MM.1S (cell line): ENCODE results near the gene MGME1.

Experiments used
- DNase-seq: peaks from one replicate; pipeline ENCODE4 v3.0.0-alpha.2; 2015
- H2AFZ ChIP-seq: fragments of 300-600 bp; sonication (generic); 2 replicates; pipeline ENCODE4 v1.6.0; 2016; ENCODE audit warnings: antibody characterized with exemption, low read length
- H3F3A ChIP-seq: fragments of 300-600 bp; sonication (generic); 2 replicates; pipeline ENCODE4 v1.6.1; 2016; ENCODE audit warnings: mild to moderate bottlenecking, antibody characterized with exemption, low read length, moderate library complexity, mixed read lengths; ENCODE audit not compliant: insufficient read depth
- H3K27ac ChIP-seq: fragments of 300-600 bp; sonication (generic); 2 replicates; pipeline ENCODE4 v1.5.1; 2016; ENCODE audit warnings: mild to moderate bottlenecking, low read length
- H3K27me3 ChIP-seq: fragments of 300-600 bp; sonication (generic); replicated peaks from 2 replicates; pipeline ENCODE4 v1.6.0; 2016; ENCODE audit warnings: low read length; ENCODE audit not compliant: insufficient read depth
- H3K36me3 ChIP-seq: fragments of 300-600 bp; sonication (generic); replicated peaks from 2 replicates; pipeline ENCODE4 v1.6.1; 2016; ENCODE audit warnings: mild to moderate bottlenecking, low read length, mixed read lengths; ENCODE audit not compliant: insufficient read depth
- H3K4me1 ChIP-seq: fragments of 300-600 bp; sonication (generic); 2 replicates; pipeline ENCODE4 v1.6.1; 2016; ENCODE audit warnings: low read length, mixed read lengths
- H3K4me2 ChIP-seq: fragments of 300-600 bp; sonication (generic); 2 replicates; pipeline ENCODE4 v1.6.0; 2016; ENCODE audit warnings: low read depth, low read length
- H3K4me3 ChIP-seq: fragments of 300-600 bp; sonication (generic); 2 replicates; pipeline ENCODE4 v1.5.1; 2016; ENCODE audit warnings: low read length, mixed read lengths
- H3K79me2 ChIP-seq: fragments of 300-600 bp; sonication (generic); 2 replicates; pipeline ENCODE4 v1.6.1; 2016; ENCODE audit warnings: mixed run types, low read length, mixed read lengths
- H3K9ac ChIP-seq: fragments of 300-600 bp; sonication (generic); 2 replicates; pipeline ENCODE4 v1.6.1; 2016; ENCODE audit warnings: low read length, mixed read lengths
- H3K9me2 ChIP-seq: fragments of 300-600 bp; sonication (generic); replicated peaks from 2 replicates; pipeline ENCODE4 v1.6.1; 2016; ENCODE audit warnings: mild to moderate bottlenecking, low read length, mixed read lengths; ENCODE audit not compliant: insufficient read depth
- H3K9me3 ChIP-seq: fragments of 300-600 bp; sonication (generic); replicated peaks from 2 replicates; pipeline ENCODE4 v1.6.1; 2016; ENCODE audit warnings: mild to moderate bottlenecking, low read length, mixed read lengths; ENCODE audit not compliant: insufficient read depth
- H4K20me1 ChIP-seq: fragments of 300-600 bp; sonication (generic); 2 replicates; pipeline ENCODE4 v1.6.1; 2016; ENCODE audit warnings: mild to moderate bottlenecking, low read length, moderate library complexity, mixed read lengths; ENCODE audit not compliant: insufficient read depth
- CTCF ChIP-seq: fragments of 300-600 bp; sonication (generic); IDR thresholded peaks from 2 replicates; pipeline ENCODE4 v1.5.1; 2016; ENCODE audit warnings: antibody characterized with exemption, low read length, mixed read lengths
- EZH2 ChIP-seq: fragments of 300-600 bp; sonication (generic); optimal IDR thresholded peaks from 2 replicates; pipeline ENCODE3; 2017; ENCODE audit warnings: low read depth, mild to moderate bottlenecking, antibody characterized with exemption, low read length, mixed read lengths
- EZH2phosphoT487 ChIP-seq: fragments of 300-600 bp; sonication (generic); IDR thresholded peaks from 2 replicates; pipeline ENCODE4 v1.6.1; 2018; ENCODE audit warnings: antibody characterized with exemption, low read length

MGME1 gene

DNA sequence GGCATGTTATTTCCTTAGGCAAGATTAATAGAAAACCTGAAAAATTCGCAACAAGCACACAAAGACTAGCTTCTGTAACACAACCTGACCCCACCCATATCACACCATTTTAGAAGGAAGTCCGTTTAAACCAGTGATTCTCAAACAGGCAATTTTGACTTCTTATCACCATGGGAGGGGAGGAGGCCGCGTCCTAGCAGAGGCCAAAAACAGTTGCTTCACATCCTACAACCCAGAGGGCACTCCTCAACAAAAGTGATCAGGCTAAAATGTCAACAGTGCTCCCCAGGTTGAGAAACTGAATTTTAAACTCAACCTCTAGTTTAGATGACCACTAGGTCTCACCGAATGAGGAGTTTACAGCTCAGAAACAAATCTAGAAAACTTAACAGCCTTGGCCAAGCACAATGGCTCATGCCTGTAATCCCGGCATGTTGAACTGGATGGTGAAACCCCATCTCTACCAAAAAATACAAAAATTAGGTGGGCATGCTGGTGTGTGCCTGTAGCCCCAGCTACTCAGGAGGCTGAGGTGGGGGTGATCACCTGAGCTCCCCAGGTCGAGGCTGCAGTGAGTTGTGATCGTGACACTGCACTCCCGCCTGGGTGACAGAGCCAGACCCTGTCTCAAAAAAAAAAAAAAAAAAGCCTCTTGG, 3.6 kb upstream of the MGME1 start:
- H3K4me1 ChIP-seq: peaks cover 51% of the 10 kb centered on the region

DNA sequence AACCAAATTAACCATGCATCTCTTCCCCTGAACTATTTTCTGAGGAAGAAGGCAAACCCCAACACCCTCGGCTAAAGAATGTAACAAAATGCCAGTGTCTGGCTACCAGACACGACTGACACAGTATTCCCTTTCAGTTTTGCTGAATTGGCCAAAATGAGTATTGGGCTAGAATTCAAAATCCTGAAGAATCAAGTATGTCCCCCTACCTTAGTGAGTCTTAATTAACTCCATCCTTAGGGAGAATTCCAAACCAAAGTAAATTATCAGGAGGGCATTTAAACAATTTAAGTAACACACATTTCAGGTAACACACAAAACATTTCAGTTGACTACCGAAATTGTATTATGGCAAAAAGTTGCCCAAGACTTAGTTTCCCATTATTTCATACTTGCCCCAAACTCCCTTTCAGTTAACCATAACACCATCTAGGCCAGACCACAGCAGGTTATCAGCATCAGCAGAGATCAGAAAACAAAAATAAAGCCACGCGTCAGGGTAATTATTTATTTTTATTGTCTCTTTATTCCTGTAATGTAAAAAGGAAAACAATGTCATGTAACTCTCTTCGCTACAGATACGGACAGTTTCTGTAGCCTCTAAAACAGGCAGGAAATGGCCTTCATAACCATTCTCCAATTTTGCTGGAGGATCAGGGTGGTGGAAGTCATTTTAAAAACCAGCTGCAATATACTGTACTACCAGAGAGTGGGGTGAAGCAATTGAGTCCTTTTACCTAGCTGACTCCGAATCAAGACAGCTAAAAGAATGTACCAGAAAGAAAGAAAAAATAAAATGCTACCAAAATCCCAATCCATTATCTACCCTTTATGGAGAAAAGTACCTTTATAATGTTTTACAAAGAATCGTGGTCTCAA, 2.1 kb upstream of the MGME1 start:
- Histone ChIP-seq H3K9me2 (no peaks in the 10 kb centered on the region), H3K4me2 (peak overlapping the region; percentile 99), H3K79me2 (peaks cover 94% of the 10 kb centered on the region), H3K9ac (peak overlapping the region; percentile 99), H3K4me3 (peak overlapping the region; percentile 97), H3K36me3 (peaks cover 11% of the 10 kb centered on the region; the same call in 1 of the 2 replicates), H3K4me1 (peaks cover 43% of the 10 kb centered on the region), H3K9me3 (no peaks in the 10 kb centered on the region), H4K20me1 (peaks cover 47% of the 10 kb centered on the region), H3K27me3 (no peaks in the 10 kb centered on the region), H2AFZ (no peak overlapping the region), H3F3A (peaks cover 71% of the 10 kb centered on the region), H3K27ac (peak overlapping the region; percentile 99)
- TF ChIP-seq CTCF (peak; percentile 39), EZH2 (no peak), EZH2phosphoT487 (no peak)
- DNase-seq: peak; percentile 69

More for the DNA sequence above, 3.6 kb upstream of the MGME1 start:
- no peak for TF ChIP-seq EZH2
- TF ChIP-seq CTCF: no peak
- Histone ChIP-seq H3K4me2 (peak overlapping the region; percentile 99), H3K36me3 (peaks cover 17% of the 10 kb centered on the region; the same call in 1 of the 2 replicates), H2AFZ (no peak overlapping the region), H3F3A (peaks cover 65% of the 10 kb centered on the region), H3K9me3 (no peaks in the 10 kb centered on the region), H3K79me2 (peaks cover 94% of the 10 kb centered on the region), H3K27ac (peak overlapping the region; percentile 99; the same call in 1 of the 2 replicates), H3K4me3 (peak overlapping the region; percentile 97), H4K20me1 (peaks cover 56% of the 10 kb centered on the region), H3K9ac (peak overlapping the region; percentile 99; the same call in 1 of the 2 replicates), H3K27me3 (no peaks in the 10 kb centered on the region), H3K9me2 (no peaks in the 10 kb centered on the region)
- DNase-seq: no peak

DNA sequence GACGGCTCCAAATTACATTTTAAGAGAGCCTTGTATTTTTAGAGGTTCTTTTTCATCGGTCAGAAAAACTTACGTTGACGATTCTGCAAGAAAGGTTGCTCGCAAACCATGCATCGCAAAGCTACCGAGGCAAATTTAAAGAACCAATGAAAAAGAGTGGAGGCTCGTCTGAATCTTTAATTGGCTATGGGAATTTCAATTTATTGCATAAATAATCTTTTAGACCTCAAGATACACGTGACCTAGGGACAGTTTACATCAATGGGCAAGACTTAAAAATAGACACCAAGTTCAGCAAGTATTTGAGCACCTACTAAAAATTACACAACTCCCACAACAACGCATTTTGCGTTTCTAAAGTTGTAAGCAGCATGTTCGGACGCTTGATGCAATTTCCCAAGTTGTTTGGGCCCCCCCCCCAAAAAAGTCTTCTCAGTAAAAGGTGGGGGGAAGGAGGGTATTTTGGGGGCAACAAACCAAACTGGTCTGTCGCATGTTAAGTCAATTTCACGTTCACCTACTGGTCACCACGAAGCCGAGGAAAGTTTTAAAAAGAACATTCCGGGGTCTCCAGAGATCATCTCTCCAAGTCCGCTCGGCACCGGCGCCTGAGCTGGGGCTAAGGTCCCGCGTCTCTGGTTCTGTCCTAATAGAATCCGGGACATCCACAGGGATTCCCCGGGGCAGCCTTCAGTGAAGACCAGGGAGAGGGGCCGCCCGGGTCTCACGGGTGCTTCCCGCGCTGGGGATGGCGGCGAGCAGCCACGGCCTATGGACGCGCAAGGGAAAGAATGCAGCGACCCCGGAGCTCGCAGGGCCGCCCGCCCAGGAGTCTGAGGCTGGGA, 1.1 kb upstream of the MGME1 start:
- Histone ChIP-seq H3K4me2 (peak overlapping the region; percentile 99), H3K36me3 (peaks cover 8% of the 10 kb centered on the region; the same call in 1 of the 2 replicates), H3K4me3 (peak overlapping the region; percentile 97), H4K20me1 (peaks cover 39% of the 10 kb centered on the region), H3K9me2 (no peaks in the 10 kb centered on the region), H2AFZ (no peak overlapping the region), H3K79me2 (peaks cover 94% of the 10 kb centered on the region), H3K27ac (peak overlapping the region; percentile 99), H3K9ac (peak overlapping the region; percentile 99), H3K9me3 (no peaks in the 10 kb centered on the region), H3K27me3 (no peaks in the 10 kb centered on the region), H3K4me1 (peaks cover 39% of the 10 kb centered on the region), H3F3A (peaks cover 64% of the 10 kb centered on the region)
- TF ChIP-seq EZH2 (no peak), EZH2phosphoT487 (no peak), CTCF (no peak)
- peak; percentile 59 for DNase-seq
